Activated CD8-positive, alpha-beta memory T cell treated with anti-CD3 and anti-CD28 coated beads for 24 hours (primary cell): ENCODE results near the gene ICAM5.
"Not testable (repeated sequence)": the region's sequence is repeated elsewhere in the genome, so short reads cannot be mapped to it uniquely, and the experiment has no call there.

Experiments used
- DNase-seq: peaks from one replicate; pipeline ENCODE4 v3.0.0-alpha.2; 2020

ICAM5 gene, protein sequence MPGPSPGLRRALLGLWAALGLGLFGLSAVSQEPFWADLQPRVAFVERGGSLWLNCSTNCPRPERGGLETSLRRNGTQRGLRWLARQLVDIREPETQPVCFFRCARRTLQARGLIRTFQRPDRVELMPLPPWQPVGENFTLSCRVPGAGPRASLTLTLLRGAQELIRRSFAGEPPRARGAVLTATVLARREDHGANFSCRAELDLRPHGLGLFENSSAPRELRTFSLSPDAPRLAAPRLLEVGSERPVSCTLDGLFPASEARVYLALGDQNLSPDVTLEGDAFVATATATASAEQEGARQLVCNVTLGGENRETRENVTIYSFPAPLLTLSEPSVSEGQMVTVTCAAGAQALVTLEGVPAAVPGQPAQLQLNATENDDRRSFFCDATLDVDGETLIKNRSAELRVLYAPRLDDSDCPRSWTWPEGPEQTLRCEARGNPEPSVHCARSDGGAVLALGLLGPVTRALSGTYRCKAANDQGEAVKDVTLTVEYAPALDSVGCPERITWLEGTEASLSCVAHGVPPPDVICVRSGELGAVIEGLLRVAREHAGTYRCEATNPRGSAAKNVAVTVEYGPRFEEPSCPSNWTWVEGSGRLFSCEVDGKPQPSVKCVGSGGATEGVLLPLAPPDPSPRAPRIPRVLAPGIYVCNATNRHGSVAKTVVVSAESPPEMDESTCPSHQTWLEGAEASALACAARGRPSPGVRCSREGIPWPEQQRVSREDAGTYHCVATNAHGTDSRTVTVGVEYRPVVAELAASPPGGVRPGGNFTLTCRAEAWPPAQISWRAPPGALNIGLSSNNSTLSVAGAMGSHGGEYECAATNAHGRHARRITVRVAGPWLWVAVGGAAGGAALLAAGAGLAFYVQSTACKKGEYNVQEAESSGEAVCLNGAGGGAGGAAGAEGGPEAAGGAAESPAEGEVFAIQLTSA

GRCh38 chr19:10289836-10290356, at the start of gene ICAM5:
Gene ICAM5, plus strand, starts transcription at chr19:10289952. Its CDS starts 92 bp downstream, at chr19:10290044.
- no peak for DNase-seq

- not testable (repeated sequence) for DNase-seq
Measured at GRCh38 chr19:10241826-10242449, 47.8 kb upstream of the ICAM5 start.

GRCh38 chr19:10243606-10244005, 46.1 kb upstream of the ICAM5 start:
- no peak for DNase-seq

DNA sequence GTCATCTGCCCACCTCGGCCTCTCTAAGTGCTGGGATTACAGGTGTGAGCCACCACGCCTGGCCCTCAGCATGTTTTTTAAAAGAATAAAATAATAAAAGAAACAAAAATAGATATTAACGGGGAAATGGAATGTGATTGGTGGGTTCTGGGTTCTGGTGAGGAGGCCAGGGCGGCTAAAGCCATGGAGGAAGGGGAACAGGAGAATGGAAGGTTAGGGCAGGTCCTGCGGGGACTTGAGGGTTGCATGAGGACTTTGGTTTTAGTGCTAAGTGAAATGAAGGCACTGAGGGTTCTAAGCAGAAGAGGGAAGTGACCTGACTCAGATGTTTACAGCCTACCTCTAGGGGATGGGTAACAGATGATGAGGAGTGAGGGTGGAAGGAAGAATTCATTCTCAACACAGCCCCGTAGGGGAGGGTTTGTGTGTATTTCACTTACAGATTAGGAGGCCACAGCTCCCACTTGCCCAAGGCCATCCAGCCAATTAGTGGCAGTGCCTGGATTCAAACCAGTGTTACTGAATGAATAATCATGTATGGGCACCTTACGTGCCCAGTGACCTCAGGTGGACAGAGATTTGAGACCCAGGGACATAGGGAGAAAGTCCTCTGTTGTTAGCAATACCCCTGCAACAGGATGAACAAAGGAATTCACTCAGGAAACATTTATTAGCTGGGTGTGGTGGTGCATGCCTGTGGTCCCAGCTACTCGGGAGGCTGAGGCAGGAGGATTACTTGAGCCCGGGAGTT, 44.4 kb upstream of the ICAM5 start:
- no peak for DNase-seq

DNA sequence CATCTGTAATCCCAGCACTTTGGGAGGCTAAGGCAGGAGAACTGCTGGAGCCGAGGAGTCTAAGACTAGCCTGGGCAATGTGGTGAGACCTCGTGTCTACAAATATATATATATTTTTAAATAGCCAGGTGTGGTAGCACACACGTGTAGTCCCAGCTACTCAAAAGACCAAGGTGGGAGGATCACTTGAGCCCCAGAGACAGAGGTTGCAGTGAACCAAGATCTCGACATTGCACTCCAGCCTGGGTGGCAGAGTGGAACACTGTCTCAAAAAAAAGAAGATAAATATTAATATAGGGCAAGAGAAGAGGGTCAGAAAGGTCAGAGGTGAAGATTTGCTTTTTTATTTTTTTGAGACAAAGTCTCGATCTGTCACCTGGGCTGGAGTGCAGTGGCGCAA, 43.2 kb upstream of the ICAM5 start:
- DNase-seq: no peak

- peak; percentile 98 for DNase-seq
Measured at GRCh38 chr19:10251792-10252694, 37.7 kb upstream of the ICAM5 start, which contains the start of gene MRPL4. Gene MRPL4, plus strand, starts transcription at chr19:10252214. Its CDS starts 40 bp downstream, at chr19:10252254.

GRCh38 chr19:10252707-10253106, 37.0 kb upstream of the ICAM5 start:
- no peak for DNase-seq

DNA sequence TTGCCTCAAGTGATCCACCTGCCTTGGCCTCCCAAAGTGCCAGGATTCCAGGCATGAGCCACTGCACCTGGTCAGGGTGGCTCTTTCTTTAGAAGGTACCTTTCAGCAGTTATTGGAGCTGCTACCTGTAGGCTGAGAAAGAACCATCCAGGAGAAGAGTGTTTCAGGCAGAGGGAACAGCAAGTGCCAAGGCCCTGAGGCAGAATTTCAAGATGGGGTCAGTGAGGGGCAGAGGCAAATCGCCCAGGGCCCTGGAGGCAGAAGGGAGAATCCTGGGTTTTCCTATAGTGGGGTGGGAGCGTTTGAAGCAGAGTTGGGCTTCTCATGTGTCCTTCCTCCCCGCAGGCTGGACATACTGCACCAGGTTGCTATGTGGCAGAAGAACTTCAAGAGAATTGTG, 35.5 kb upstream of the ICAM5 start:
- no peak for DNase-seq

DNA sequence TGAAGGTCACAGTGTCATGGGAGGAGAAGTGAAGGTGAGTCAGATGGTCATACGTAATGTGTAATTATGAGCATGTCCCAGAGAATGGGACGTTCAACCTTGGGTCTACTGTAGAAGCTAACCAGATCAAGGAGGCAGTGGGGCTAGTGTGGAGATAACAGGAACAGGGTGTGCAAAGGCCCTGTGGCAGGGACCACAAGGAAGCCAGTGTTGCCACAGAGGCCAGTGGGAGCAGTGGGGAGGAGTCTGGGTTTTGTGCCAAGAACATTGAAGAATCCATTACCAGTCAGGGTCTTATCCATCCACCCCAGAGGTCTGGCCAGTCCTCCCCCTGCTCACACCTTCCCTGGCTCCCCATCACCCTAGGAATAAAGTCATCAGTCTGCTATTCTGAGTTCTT, 34.4 kb upstream of the ICAM5 start:
- DNase-seq: no peak

- DNase-seq: no peak
Measured at GRCh38 chr19:10256551-10256950, 33.2 kb upstream of the ICAM5 start.

DNA sequence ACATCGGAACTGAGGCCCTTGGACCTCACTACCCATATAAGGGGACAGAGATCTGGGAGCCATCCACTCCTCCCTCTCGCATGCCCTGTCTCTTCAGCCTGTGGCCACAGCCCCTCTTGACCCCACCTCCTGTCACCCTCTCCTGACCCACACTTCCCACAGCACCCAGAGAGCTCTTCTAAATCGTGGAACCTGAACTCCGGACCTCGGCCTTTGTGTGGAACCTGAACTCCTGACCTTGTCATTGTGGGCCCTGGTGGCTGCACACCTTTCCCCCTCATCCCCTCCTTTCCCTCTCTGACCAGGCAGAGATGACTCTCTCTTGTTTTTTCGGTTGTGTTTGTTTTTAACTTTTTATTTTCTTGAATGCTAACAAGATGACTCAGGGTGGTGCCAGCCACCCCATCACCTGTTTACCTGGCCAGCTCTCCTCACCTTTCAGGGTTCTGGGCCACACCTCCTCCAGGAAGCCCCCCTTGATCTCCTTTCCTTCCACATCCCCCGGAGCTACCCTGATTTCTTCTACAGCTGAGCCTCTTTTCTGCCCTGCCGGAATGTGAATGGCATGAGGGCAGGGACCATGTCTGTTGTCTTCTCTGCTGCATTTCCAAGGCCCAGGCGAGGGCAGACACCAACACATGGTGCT, 32.7 kb upstream of the ICAM5 start:
- DNase-seq: no peak

DNA sequence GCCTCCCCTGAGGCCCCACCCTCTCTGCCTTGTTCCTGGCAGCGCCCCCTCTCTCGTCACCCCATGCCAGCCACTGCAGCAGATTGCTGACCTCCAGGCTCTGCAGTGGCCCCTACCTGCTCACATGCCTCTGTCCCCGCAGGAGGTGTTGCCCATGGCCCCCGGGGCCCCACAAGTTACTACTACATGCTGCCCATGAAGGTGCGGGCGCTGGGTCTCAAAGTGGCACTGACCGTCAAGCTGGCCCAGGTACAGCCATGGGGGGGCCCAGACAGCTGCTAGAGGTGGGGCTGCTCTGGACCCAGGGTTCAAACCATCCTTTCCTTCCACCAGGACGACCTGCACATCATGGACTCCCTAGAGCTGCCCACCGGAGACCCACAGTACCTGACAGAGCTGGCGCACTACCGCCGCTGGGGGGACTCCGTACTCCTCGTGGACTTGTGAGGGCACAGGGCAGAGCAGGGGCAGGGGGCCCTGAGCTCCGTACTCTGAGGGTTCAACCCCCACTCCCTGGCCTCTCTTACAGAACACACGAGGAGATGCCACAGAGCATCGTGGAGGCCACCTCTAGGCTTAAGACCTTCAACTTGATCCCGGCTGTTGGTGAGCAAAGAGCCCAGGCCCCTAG, 31.6 kb upstream of the ICAM5 start:
- DNase-seq: no peak

GRCh38 chr19:10259162-10259905, 30.4 kb upstream of the ICAM5 start:
- peak; percentile 92 for DNase-seq

DNA sequence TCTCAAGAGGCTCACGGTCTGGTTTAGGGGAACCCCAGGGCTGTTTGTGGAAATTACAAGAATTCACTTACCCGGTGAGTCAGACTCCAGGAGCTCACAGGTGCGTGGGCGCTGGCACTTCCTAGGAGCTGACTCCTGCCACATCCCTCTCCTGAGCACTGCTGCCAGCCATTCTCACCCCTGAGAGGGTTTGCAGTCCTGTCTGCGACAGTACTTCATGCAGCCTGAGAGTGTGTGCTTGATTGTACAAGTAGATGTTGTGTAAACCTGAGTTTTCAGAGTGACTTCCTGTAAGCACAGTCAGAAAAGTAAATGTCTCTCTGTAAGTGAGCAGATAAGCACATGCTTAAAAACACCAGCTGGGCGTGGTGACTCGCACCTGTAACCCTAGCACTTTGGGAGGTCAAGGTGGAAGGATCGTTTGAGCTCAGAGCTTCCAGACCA, 29.6 kb upstream of the ICAM5 start:
- DNase-seq: peak; percentile 79

DNA sequence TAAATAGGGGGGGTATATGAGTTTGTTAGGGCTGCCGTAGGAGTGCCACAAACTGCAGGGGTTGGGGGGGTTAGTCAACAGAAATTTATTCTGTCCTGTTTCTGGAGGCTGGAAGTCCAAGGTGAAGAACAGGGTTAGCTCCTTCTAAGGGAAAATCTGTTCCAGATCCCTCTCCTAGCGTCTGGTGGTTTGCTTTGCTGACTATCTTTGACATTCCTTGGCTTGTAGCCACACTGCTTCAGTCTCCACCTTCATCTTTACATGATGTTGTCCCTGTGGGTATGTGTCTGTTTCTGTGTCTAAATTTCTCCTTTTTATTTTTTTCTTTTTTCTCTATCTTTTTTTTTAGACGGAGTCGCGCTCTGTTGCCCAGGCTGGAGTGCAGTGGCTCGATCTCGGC, 27.0 kb upstream of the ICAM5 start:
- no peak for DNase-seq

DNA sequence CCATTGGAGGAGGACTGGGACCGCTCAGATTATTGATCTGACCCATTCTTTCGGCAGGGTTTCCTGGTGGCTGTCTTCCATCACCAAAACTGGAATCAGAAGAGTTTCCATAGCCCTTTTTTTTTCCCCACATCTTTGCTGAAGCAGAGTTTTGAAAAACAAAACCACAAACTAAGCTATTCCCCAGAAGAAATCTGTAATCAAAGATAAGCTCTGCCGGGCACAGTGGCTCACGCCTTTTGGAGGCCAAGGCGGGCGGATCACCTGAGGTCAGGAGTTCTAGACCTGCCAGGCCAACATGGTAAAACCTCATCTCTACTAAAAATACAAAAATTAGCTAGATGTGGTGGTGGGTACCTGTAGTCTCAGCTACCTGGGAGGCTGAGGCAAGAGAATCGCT, 23.0 kb upstream of the ICAM5 start:
- no peak for DNase-seq

DNA sequence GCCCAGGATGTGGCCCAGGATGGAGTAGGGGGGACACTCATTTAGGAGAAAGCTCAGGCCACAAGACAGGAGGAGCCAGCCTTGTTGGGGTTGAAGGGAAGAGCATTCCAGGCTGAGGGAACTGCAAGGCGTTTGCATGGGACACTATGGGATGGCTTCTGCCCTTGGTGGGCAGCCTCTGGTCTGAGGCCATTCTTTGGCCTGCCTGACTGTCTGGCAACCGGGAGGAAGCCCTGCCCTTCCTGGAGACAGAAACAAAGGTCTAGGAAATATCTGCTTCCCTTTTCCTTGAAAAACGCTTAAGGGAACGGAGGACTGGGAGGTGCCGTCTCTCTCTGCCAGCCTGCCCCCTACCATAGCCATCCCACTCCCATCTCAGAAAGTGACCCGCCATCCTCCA, 21.7 kb upstream of the ICAM5 start:
- no peak for DNase-seq

- peak; percentile 97 for DNase-seq
Measured at GRCh38 chr19:10269333-10270179, 20.2 kb upstream of the ICAM5 start.
